ENCODE data around the gene ENTPD6. TPM values are rescaled to one million over a fixed set of nuclear protein-coding genes. Genes with fewer than 3 reads are reported as not detected.

The ENTPD6 gene
- total RNA-seq, 4 donors from 2014 or later, result 34.8 to 49.2 (median 43.9) TPM

DNA sequence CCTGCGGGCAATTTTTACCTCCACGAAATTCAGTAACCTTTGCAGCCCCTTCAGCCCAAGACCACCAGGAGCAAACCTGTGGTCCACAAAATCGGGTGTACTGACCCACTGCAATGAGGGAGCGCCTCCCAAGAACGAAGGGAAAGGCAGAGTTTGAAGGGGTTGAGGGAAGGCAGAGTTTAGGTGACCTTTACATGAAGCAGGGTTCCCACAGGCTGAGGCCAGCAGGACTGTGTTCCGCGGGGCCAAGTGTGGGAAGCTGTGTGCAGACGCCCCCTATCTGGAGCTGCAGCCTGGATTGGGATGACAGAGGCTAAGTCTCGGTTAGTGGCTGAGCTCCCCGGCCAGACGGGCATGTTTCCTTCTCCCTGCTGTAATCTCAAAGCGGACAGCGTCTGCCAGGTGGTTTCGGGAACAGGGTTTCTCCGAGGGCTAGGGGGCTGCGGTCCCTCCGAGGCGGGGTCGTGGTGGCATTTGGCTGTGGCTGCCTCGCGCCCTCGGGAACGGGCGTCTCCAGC, 51.5 kb downstream of the ENTPD6 start:
- H3K9me3 ChIP-seq, result no peaks in the 10 kb centered on the region
- 5% methylated on average over 4 of the region's 24 CpGs; no CpG with 5 or more reads in 1 of the 2 donors for WGBS, 2 donors (ENCODE audit: low coverage in 1 of 2)
- H3K36me3 ChIP-seq, result no peaks in the 10 kb centered on the region
- ATAC-seq, result peak; percentile 58
- H3K4me1 ChIP-seq, result peaks cover under 1 to 49% (median 28%) of the 10 kb centered on the region in 3 donors
- TF ChIP-seq POLR2AphosphoS5 (IDR thresholded peaks at IDR 0.05) (no peak), POLR2A (IDR thresholded peaks at IDR 0.05) (no peak), CTCF (IDR thresholded peaks at IDR 0.05) (peak in 3 of 4 experiments; percentile 24 to 77 (median 51))
- no peaks in the 10 kb centered on the region for H3K27me3 ChIP-seq
- peak overlapping the region; percentile 66 to 94 for H3K4me3 ChIP-seq
- peak overlapping the region; percentile 77 to 99 (median 96) for H3K27ac ChIP-seq

GRCh38 chr20:25247518-25247955, 52.0 kb downstream of the ENTPD6 start:
- peak overlapping the region; percentile 66 to 94 for H3K4me3 ChIP-seq
- H3K36me3 ChIP-seq, result no peaks in the 10 kb centered on the region
- peak; percentile 65 for ATAC-seq
- TF ChIP-seq POLR2A (IDR thresholded peaks at IDR 0.05), result no peak
- TF ChIP-seq EP300 (IDR thresholded peaks at IDR 0.05), result no peak
- TF ChIP-seq CTCF (IDR thresholded peaks at IDR 0.05), result no peak
- TF ChIP-seq POLR2AphosphoS5 (IDR thresholded peaks at IDR 0.05), result no peak
- 0% methylated on average over 1 of the region's 37 CpGs; no CpG with 5 or more reads in 1 of the 2 donors for WGBS, 2 donors (ENCODE audit: low coverage in 1 of 2)
- H3K4me1 ChIP-seq, result peaks cover 2 to 54% (median 33%) of the 10 kb centered on the region in 3 donors
- H3K9me3 ChIP-seq, result no peaks in the 10 kb centered on the region
- H3K27me3 ChIP-seq, result no peaks in the 10 kb centered on the region
- peak overlapping the region; percentile 77 to 99 (median 96) for H3K27ac ChIP-seq

GRCh38 chr20:25247956-25248785, 52.7 kb downstream of the ENTPD6 start, which contains the start of gene PYGB:
Gene PYGB, plus strand, starts transcription at chr20:25248085. Its CDS starts 94 bp downstream, at chr20:25248179.
- 0% methylated on average over 5 of the region's 113 CpGs; no CpG with 5 or more reads in 1 of the 2 donors for WGBS, 2 donors (ENCODE audit: low coverage in 1 of 2)
- H3K4me1 ChIP-seq, result peaks cover 2 to 60% (median 36%) of the 10 kb centered on the region in 3 donors
- H3K36me3 ChIP-seq, result no peaks in the 10 kb centered on the region
- no peaks in the 10 kb centered on the region for H3K9me3 ChIP-seq
- H3K27ac ChIP-seq, result peak within 1 kb of the TSS; percentile 77 to 99 (median 96)
- ATAC-seq, result peak; percentile 91
- peak; percentile 98 for TF ChIP-seq POLR2AphosphoS5 (IDR thresholded peaks at IDR 0.05)
- peak in 2 of 4 experiments; percentile 9 for TF ChIP-seq CTCF (IDR thresholded peaks at IDR 0.05)
- peak; percentile 92 to 94 for TF ChIP-seq POLR2A (IDR thresholded peaks at IDR 0.05)
- no peak for TF ChIP-seq EP300 (IDR thresholded peaks at IDR 0.05)
- H3K4me3 ChIP-seq, result peak within 1 kb of the TSS; percentile 66 to 94
- H3K27me3 ChIP-seq, result no peaks in the 10 kb centered on the region

- Histone ChIP-seq H3K27ac (peak overlapping the region; percentile 73 to 99 (median 96)), H3K4me1 (peaks cover 2 to 66% (median 36%) of the 10 kb centered on the region in 3 donors), H3K9me3 (no peaks in the 10 kb centered on the region), H3K27me3 (no peaks in the 10 kb centered on the region), H3K36me3 (no peaks in the 10 kb centered on the region), H3K4me3 (peak overlapping the region; percentile 66 to 94)
- WGBS, 2 donors (ENCODE audit: low coverage in 1 of 2), result 2 to 7% methylated on average over 5 to 6 of the region's 6 CpGs
- ATAC-seq, result no peak
- TF ChIP-seq EP300 (IDR thresholded peaks at IDR 0.05), result no peak
- no peak for TF ChIP-seq POLR2A (IDR thresholded peaks at IDR 0.05)
- no peak for TF ChIP-seq CTCF (IDR thresholded peaks at IDR 0.05)
- no peak for TF ChIP-seq POLR2AphosphoS5 (IDR thresholded peaks at IDR 0.05)
Observed at GRCh38 chr20:25248786-25249172, 53.3 kb downstream of the ENTPD6 start.

Data from gastroesophageal sphincter (tissue), 4 donors.